ENCODE results near the gene STARD3NL.

Gene STARD3NL

GRCh38 chr7:38185395-38186307, 7.6 kb downstream of the STARD3NL start:
- no peak for DNase-seq (ENCODE audit: low spot score)

DNA sequence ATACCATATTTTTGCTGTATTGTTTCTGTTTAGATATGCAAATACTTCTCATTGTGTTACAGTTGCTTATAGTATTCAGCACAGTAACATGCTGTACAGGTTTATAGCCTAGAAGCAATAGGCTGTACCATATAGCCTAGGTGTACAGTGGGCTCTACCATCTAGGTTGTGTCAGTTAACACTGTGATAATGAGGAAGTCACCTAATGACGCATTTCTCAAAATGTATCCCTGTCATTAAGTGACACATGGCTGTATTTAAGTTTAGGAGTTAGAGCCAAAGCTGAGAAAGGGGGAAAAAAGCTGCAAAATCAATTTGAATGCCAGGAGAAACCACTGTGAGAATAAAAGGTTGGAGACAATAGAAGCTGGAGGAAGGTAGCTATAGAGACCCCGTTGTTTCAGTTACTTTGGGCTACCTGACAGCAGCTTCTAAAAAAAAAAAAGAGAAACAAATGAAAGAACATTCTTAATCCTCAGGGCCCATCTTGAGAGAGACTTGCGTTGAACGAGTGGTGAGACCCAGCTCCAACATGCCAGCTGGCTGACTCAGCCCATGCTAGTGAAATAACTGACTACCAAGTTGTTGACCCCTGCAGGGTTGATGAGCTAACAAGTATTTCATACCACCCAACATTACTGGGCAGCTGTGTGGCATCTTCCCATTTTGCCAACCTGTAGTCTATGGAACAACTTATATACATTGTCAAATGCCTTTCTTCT, 8.7 kb downstream of the STARD3NL start:
- peak; percentile 28 for DNase-seq (ENCODE audit: low spot score)

DNA sequence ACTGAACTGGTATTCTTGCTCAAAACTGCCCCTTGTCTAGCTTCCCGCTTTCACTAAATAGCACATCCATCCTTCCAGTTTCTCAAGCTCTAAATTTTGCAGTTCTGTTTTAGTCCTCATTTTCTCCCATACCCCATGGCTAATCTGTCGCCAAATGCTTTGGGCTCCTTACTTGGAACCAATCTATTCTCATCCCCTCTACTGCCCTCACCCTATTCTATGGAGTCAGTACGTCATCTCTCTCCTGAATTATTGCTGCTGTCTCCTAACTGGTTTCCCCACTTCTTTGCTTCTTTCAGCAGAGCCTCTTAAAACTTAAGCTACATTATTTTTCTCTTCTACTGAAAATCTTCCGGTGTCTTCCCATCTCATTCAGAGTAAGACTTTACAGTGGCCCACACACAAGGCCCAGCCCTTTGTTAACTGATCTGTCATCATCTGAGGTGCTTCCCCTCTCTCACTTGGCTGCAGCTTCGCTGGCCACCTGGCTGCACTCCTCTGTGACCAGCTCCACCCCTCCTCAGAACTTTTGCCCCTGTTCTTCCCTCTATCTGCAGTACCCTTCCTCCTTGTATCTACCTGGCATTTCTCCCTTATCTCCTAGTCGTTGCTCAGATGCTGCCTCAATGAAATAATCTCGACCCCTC, 9.9 kb downstream of the STARD3NL start:
- DNase-seq (ENCODE audit: low spot score) = no peak

GRCh38 chr7:38189231-38189938, 11.3 kb downstream of the STARD3NL start:
- DNase-seq (ENCODE audit: low spot score) = no peak

DNA sequence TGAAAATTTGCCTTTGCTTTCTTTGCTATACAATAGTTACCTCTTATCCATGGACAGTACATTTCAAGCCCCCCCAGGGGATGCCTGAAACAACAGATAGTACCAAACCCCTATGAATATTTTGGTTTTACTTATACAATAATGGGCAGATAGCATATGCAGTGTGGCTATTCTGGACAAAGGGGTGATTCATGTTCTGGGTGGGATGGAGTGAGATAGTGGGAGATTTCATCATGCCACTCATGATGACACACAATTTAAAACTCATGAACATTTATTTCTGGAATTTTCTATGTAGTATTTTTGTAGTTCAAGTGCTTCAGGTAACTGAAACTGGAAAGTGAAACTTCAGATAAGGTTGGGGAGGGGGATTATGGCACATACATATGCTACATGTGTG, 12.0 kb downstream of the STARD3NL start:
- peak; percentile 17 for DNase-seq (ENCODE audit: low spot score)

- no peak for DNase-seq (ENCODE audit: low spot score)
Measured at GRCh38 chr7:38191791-38192190, 13.7 kb downstream of the STARD3NL start.

DNA sequence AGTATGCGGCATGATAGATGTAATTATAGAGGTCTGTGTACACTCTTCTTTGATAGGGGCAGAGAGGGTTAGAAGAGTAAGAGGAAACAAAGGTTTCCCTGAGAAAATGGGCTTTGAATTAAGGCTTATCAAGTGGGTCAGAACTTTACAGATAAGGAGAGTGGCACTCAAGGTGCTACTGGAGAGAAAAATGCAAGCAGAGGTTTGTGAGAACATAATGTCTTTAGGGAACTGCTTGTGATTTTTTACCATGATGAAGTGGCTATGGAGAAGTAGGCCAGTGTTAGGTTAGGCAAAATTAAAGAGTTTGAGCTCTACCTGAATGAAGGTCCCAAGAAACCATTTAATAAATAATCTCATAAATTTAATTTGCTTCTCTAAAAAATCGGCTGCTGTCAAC, 14.3 kb downstream of the STARD3NL start:
- DNase-seq (ENCODE audit: low spot score) = no peak

DNA sequence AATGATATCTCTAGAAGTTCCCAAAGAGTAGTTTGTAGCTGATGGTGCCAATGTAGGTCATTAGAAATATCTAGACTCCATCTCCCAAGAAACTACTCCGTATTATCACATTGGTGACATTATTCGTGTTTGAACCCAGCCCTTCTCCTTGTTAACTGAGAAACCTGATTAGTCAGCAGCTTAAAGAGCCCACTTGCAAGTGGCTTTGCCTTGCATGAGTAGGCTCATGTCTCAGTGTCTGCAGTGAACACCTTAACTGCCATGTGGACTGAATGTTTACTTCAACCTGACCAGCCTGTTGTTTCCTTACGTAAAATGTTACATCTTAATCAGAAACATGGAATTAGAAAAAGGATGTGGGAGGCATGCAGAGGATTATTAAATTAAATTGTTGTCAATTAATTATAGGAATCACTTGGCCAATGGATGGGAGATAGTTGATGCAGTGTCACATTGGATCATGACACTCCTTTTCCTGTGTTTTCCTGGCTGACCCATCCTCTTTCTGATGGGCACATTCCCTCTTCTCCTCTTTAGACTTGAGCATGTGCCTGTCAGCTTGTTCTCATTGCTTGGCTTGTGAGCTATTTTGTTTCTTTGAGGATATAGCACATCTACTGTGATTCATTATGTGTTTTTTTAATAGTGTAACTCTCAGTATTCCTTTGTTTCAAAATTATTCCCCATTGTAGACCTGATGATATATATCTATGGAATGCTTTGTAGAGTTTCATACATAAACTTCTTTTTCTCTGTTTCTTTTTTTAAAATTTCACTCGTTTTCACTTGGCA, 18.0 kb downstream of the STARD3NL start:
- peak; percentile 37 for DNase-seq (ENCODE audit: low spot score)

DNA sequence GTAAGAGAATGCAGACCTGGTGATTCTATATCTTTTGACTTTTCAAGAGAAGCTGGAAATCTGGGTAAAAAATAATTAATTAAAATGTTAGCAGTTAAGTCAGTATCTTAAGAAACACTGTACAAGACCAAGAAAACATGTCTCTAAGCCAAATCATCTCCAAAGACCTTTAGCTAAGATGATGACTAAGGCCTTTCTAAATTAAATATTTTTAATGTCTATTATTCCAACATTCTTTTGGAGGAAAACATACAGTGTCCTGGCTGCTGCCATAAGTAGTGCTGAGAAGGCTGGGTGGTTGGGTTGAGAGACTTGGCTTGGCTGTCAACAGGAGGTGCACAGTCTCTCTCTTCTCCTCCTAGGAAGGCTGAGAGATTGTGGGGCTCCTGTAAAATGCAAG, 20.3 kb downstream of the STARD3NL start:
- DNase-seq (ENCODE audit: low spot score) = no peak

DNA sequence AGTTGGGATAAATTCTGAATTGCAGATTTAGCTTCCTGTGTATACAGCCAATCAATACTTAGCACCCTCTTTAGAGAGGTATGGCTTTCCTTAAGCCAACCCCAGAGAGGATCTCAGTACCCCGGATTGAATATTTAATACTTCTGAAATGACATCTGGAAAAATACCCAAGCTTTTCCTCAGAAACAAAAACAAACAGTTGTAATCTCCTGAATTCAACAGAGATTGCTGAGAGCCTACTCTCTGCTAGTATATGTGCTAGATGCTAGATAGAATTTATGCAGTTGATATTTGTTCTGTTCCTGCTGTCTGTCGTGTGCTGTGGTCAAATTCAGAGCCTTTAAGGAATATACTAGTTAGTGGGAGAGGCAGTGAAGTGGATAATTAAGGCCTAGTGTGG, 21.1 kb downstream of the STARD3NL start:
- no peak for DNase-seq (ENCODE audit: low spot score)

DNA sequence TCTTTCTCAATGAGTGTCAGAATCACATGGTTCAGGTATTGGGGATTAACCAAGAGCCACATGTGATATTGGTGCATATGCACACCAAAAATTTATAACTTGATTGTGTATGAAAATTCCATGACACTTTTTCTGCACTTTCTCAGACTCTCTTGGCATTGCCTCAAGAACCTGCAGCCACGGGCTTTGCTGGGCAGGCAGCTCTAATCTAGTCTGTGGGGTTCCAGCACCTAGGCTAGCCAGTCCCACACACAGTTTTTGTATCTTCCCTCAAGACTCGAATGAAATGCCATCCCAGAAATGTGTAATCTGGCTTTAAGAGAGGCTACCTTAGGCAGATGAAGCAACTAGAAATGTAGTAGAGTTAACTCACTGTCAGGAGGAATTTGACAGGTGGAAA, 21.7 kb downstream of the STARD3NL start:
- DNase-seq (ENCODE audit: low spot score) = no peak

GRCh38 chr7:38206071-38206470, 28.0 kb downstream of the STARD3NL start:
- DNase-seq (ENCODE audit: low spot score) = no peak

GRCh38 chr7:38207843-38208242, 29.8 kb downstream of the STARD3NL start:
- DNase-seq (ENCODE audit: low spot score) = no peak

GRCh38 chr7:38211486-38211885, 33.4 kb downstream of the STARD3NL start:
- no peak for DNase-seq (ENCODE audit: low spot score)

DNA sequence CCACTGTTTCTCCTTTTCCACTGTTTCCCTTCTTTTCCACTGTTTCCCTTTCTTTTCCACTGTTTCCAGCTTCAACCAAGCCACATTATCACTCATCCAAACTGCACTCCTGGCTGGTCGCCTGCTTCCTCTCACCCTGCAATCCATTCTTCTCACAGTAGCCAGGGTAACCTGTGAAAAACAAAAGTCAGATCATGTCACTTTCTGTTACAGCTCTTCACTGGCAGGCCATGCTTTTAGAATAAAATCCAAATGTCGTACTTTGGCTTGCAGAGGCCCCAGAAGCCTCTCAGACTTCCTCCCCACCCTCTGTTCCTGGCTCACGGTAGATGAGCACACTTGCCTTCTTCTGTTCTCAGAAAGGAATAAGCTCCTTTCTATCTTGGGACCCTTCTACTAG, 33.9 kb downstream of the STARD3NL start:
- DNase-seq (ENCODE audit: low spot score) = no peak

- no peak for DNase-seq (ENCODE audit: low spot score)
Measured at GRCh38 chr7:38215115-38215514, 37.1 kb downstream of the STARD3NL start.

DNA sequence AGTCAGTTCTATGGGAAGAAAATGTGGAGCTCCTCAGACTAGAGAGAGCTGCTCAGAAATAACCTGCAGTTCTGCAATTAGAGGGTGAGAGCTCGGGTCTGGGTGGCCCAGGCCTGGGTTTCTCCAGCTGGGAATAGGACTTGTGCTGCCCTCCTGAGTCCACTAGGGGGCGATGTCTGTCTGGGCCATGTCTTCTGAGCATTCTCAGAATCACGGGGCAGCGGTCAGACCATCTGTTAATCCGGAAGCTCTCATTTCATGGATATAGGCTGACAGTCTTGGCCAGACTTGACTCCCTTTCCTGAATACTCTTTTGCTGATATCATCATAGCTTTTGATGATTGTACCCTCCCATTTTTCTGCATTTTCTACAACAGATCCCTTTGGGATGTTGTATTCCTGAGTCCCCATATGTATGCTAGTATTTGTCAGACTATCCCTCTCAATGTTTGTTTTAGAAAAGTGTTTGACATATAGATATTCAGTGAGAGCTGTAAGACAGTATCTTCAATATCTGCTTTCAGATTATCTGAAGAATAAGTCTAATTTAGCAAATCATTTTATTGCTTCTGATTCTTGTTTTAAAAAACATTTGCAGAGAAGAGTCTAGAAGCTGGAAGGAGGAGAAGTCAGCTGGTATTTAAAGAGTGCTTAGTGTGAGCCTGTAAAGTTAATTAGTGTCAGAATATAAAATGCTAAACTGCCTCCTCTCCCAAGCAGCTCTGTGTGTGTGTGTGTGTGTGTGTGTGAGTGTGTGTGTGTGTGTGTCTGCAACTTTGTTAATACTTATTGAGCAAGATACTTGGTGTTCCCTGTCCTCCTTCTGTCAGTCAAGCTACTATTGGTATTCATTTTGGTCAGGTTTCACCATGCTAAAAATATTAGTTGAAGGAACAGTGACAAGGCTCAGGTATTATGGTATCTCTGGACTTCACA, 38.0 kb downstream of the STARD3NL start:
- peak; percentile 79 for DNase-seq (ENCODE audit: low spot score)

DNA sequence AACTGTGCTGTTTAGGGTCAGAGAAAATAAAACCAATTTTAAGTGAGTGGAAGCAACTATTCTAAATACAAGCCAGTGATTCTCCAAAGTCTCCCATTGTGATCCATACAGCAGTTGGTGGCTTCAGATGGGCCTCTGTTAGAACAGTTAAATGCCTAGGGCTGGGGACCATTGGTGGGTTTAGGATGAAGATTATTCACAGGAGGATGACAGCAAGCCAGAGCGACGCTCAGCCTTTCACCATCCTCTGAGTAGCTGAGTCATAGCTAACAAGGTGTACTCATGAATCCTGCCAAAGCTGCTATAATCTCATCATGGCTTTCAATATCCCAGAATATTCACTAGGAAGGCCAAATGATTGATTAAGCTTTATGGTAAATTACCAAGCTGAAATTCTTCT, 39.6 kb downstream of the STARD3NL start:
- no peak for DNase-seq (ENCODE audit: low spot score)

DNA sequence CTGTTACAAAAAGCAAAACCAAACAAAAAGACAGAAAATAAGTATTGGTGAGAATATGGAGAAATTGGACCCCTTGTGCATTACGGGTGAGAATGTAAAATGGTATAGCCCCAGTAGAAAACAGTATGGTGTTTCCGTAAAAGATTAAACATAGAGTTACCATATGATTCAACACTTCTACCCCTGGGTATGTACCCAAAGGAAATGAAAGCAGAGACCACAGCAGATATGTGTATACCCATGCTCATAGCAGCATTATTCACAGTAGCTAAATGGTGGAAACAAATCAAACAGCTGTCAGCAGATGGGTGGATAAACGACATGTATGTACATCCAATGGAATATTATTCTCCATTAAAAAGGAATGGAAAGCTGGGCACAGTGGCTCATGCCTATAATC, 42.4 kb downstream of the STARD3NL start:
- DNase-seq (ENCODE audit: low spot score) = no peak

DNA sequence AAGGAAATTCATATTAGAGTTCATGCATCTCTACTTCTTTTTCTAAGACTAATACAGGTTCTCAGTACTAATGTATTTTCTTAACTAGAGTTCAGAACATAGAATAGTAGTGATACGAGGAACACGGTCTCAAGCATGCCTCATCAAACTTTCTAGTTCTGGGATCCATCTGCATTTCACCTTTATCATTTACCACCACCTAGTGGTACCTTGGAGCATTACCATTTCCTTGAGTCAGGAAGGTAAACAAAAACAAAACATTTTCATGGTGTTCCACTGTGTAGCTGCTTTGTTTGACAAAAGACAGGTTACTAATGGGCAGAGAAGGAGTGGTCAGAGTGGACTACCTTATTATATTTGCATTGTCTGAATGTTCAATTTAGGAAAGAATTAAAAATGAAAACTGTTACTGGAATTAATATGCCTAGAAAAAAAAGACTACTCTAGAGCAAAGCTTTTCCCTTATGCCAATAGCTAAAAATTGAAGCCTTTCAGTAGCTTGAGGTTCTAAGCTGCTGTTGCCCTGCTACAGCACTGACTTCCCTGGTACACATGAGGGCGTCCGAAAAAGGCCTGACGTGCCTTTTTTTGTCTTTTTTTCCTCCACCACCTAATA, 44.5 kb downstream of the STARD3NL start:
- peak; percentile 63 for DNase-seq (ENCODE audit: low spot score)
